Myocyte (in vitro differentiated cells): ENCODE measurements around the gene UFC1. TPM values are rescaled to one million over a fixed set of nuclear protein-coding genes. Genes with fewer than 3 reads are reported as not detected.

Experiments used
- total RNA-seq: library from RNA; depleted of rRNA; stranded (reverse); fragments of >200 nt; gene quantifications from 2 replicates; pipeline ENCODE4 v1.2.3, GENCODE V29; 2014

Gene UFC1
- total RNA-seq, 1 donor from 2014 or later = 78.5 TPM

Other genes starting within 250 kb of the UFC1 start
- gene ITLN2, start 199.2 kb upstream of the UFC1 start, total RNA-seq = not detected in 2 replicates
- gene F11R, start 132.8 kb upstream of the UFC1 start, total RNA-seq = 3.2 and 10.4 TPM in 2 replicates
- gene TSTD1, start 115.0 kb upstream of the UFC1 start, total RNA-seq = 51.7 and 73.4 TPM in 2 replicates
- 58.0 and 73.3 TPM in 2 replicates for gene USF1, start 108.0 kb upstream of the UFC1 start, total RNA-seq
- not detected in 2 replicates for gene ARHGAP30, start 84.1 kb upstream of the UFC1 start, total RNA-seq
- gene NECTIN4, start 64.4 kb upstream of the UFC1 start, total RNA-seq = 0.16 TPM in 1 of 2 replicates, not detected in the other
- gene KLHDC9, start 55.6 kb upstream of the UFC1 start, total RNA-seq = 1.1 and 6.8 TPM in 2 replicates
- gene PFDN2, start 35.9 kb upstream of the UFC1 start, total RNA-seq = 53.7 and 64.6 TPM in 2 replicates
- 23.6 TPM in 2 replicates for gene NIT1, start 35.9 kb upstream of the UFC1 start, total RNA-seq
- gene DEDD, start 21.3 kb upstream of the UFC1 start, total RNA-seq = 26.8 and 28.8 TPM in 2 replicates
- gene USP21, start 5.5 kb downstream of the UFC1 start, total RNA-seq = 11.1 and 11.5 TPM in 2 replicates
- gene PPOX, start 12.4 kb downstream of the UFC1 start, total RNA-seq = 9.4 and 18.5 TPM in 2 replicates
- 32.8 and 34.3 TPM in 2 replicates for gene B4GALT3, start 23.5 kb downstream of the UFC1 start, total RNA-seq
- gene ADAMTS4, start 45.1 kb downstream of the UFC1 start, total RNA-seq = 19.7 and 22.4 TPM in 2 replicates
- gene NDUFS2, start 48.4 kb downstream of the UFC1 start, total RNA-seq = 162 TPM in 2 replicates
- not detected in 2 replicates for gene FCER1G, start 61.3 kb downstream of the UFC1 start, total RNA-seq
- not detected in 2 replicates for gene APOA2, start 69.7 kb downstream of the UFC1 start, total RNA-seq
- gene TOMM40L, start 72.1 kb downstream of the UFC1 start, total RNA-seq = 11.9 and 12.0 TPM in 2 replicates
- not detected in 2 replicates for gene NR1I3, start 84.2 kb downstream of the UFC1 start, total RNA-seq
- not detected in 2 replicates for gene PCP4L1, start 104.8 kb downstream of the UFC1 start, total RNA-seq
- gene MPZ, start 156.0 kb downstream of the UFC1 start, total RNA-seq = 1.7 and 2.8 TPM in 2 replicates
- gene SDHC, start 160.4 kb downstream of the UFC1 start, total RNA-seq = 17.8 and 40.5 TPM in 2 replicates
- gene CFAP126, start 213.9 kb downstream of the UFC1 start, total RNA-seq = not detected in 2 replicates